ENCODE measurements around the gene TPGS1.

Gene TPGS1

GRCh38 chr19:507286-508203 is at the start of gene TPGS1:
Gene TPGS1, plus strand, starts transcription at chr19:507497. Its CDS starts 10 bp downstream, at chr19:507507.
- peak; percentile 83 for DNase-seq

GRCh38 chr19:457636-458035 is 49.7 kb upstream of the TPGS1 start:
- DNase-seq = no peak

- no peak for DNase-seq
Measured at GRCh38 chr19:458091-459042, 48.9 kb upstream of the TPGS1 start.

- peak; percentile 71 for DNase-seq
Measured at GRCh38 chr19:459724-460511, 47.4 kb upstream of the TPGS1 start.

GRCh38 chr19:460877-461720 is 46.2 kb upstream of the TPGS1 start, which contains the start of gene SHC2:
Gene SHC2, minus strand, starts transcription at chr19:461033. Its CDS starts 37 bp downstream, at chr19:460996.
- peak; percentile 37 for DNase-seq

GRCh38 chr19:461721-462551 is 45.4 kb upstream of the TPGS1 start:
- DNase-seq = peak; percentile 83

GRCh38 chr19:463483-464207 is 43.7 kb upstream of the TPGS1 start:
- no peak for DNase-seq

- DNase-seq = no peak
Measured at GRCh38 chr19:464208-464545, 43.1 kb upstream of the TPGS1 start.

GRCh38 chr19:465056-465816 is 42.1 kb upstream of the TPGS1 start:
- DNase-seq = no peak

GRCh38 chr19:467554-467953 is 39.7 kb upstream of the TPGS1 start:
- no peak for DNase-seq

GRCh38 chr19:468587-469256 is 38.6 kb upstream of the TPGS1 start:
- no peak for DNase-seq

- DNase-seq = no peak
Measured at GRCh38 chr19:469833-470232, 37.5 kb upstream of the TPGS1 start.

GRCh38 chr19:470701-471100 is 36.6 kb upstream of the TPGS1 start:
- no peak for DNase-seq

- no peak for DNase-seq
Measured at GRCh38 chr19:472005-472858, 35.1 kb upstream of the TPGS1 start.

- no peak for DNase-seq
Measured at GRCh38 chr19:474126-475078, 32.9 kb upstream of the TPGS1 start.

- DNase-seq = no peak
Measured at GRCh38 chr19:475360-475759, 31.9 kb upstream of the TPGS1 start.

Data from NCI-H82 (cell line).